Body of pancreas (tissue), 4 donors: ENCODE measurements around the gene DSE.
"Not testable (repeated sequence)": the region's sequence is repeated elsewhere in the genome, so short reads cannot be mapped to it uniquely, and the experiment has no call there.

Source experiments
- POLR2A ChIP-seq, 3 donors: fragments of 450-650 bp; IDR thresholded peaks; one replicate each; pipeline ENCODE4 v1.6.1; 2016; ENCODE audit warnings: antibody characterized with exemption in 3 of 3, mild to moderate bottlenecking in 2 of 3
- TF ChIP-seq, protein P1 (sequence below), 7 experiments: fragments of 450-650 bp in 4 of 7; fragments of 200-600 bp in 3 of 7; sonication (generic) in 3 of 7; IDR thresholded peaks; one replicate each; pipeline ENCODE4 v1.5.1; 2016 to 2019; ENCODE audit warnings: antibody characterized with exemption in 7 of 7

DNA sequence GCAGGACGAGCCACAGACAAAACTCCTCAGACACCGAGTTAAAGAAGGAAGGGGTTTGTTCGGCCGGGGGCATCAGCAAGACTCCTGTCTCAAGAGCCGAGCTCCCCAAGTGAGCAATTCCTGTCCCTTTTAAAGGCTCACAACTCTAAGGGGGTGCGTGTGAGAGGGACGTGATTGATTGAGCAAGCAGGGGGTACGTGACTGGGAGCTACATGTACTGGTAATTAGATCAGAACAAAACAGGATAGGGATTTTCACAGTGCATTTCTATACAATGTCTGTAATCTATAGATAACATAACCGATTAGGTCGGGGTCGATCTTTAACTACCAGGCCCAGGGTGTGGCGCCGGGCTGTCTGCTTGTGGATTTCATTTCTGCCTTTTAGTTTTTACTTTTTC is 48.8 kb upstream of the DSE start:
- TF ChIP-seq POLR2A (IDR thresholded peaks at IDR 0.05): not testable (repeated sequence)
- TF ChIP-seq, protein P1, sequence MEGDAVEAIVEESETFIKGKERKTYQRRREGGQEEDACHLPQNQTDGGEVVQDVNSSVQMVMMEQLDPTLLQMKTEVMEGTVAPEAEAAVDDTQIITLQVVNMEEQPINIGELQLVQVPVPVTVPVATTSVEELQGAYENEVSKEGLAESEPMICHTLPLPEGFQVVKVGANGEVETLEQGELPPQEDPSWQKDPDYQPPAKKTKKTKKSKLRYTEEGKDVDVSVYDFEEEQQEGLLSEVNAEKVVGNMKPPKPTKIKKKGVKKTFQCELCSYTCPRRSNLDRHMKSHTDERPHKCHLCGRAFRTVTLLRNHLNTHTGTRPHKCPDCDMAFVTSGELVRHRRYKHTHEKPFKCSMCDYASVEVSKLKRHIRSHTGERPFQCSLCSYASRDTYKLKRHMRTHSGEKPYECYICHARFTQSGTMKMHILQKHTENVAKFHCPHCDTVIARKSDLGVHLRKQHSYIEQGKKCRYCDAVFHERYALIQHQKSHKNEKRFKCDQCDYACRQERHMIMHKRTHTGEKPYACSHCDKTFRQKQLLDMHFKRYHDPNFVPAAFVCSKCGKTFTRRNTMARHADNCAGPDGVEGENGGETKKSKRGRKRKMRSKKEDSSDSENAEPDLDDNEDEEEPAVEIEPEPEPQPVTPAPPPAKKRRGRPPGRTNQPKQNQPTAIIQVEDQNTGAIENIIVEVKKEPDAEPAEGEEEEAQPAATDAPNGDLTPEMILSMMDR (IDR thresholded peaks at IDR 0.05): not testable (repeated sequence)
